Measurements from ENCODE around the gene OR4B1. TPM values are rescaled to one million over a fixed set of nuclear protein-coding genes. Genes with fewer than 3 reads are reported as not detected.
"Not testable (repeated sequence)": the region's sequence is repeated elsewhere in the genome, so short reads cannot be mapped to it uniquely, and the experiment has no call there.

Gene OR4B1
- total RNA-seq, 6 donors from 2014 or later: not detected

DNA sequence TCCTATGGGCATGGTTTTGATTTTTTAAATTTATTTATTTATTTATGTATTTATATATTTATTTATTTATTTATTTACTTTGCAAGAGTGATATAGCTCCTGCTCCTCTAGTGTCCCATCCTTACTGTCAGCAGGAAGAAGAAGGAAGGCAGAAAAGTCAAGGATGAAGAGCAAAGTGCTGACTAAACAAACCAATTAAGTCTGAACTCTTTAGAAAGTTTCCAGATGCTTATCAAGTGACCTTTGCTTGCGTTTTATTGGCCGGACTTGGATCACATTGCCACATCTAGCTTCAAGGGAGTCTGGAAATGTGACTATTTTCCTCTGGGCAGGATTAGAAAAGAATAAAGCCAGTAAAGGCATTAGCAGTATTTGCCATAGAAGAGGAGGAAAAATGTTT, 8.7 kb upstream of the OR4B1 start:
- Histone ChIP-seq H3K9me3 (no peaks in the 10 kb centered on the region), H3K4me3 (no peak overlapping the region), H3K27ac (no peak overlapping the region), H3K36me3 (no peaks in the 10 kb centered on the region), H3K27me3 (no peaks in the 10 kb centered on the region), H3K4me1 (no peaks in the 10 kb centered on the region)
- TF ChIP-seq POLR2A (IDR thresholded peaks at IDR 0.05): no peak
- TF ChIP-seq POLR2AphosphoS5 (IDR thresholded peaks at IDR 0.05): no peak
- no peak for TF ChIP-seq EP300 (IDR thresholded peaks at IDR 0.05)
- TF ChIP-seq, protein P1, sequence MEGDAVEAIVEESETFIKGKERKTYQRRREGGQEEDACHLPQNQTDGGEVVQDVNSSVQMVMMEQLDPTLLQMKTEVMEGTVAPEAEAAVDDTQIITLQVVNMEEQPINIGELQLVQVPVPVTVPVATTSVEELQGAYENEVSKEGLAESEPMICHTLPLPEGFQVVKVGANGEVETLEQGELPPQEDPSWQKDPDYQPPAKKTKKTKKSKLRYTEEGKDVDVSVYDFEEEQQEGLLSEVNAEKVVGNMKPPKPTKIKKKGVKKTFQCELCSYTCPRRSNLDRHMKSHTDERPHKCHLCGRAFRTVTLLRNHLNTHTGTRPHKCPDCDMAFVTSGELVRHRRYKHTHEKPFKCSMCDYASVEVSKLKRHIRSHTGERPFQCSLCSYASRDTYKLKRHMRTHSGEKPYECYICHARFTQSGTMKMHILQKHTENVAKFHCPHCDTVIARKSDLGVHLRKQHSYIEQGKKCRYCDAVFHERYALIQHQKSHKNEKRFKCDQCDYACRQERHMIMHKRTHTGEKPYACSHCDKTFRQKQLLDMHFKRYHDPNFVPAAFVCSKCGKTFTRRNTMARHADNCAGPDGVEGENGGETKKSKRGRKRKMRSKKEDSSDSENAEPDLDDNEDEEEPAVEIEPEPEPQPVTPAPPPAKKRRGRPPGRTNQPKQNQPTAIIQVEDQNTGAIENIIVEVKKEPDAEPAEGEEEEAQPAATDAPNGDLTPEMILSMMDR (IDR thresholded peaks at IDR 0.05): no peak
- ATAC-seq (ENCODE audit: low FRiP score in 2 of 2): no peak
- no peak for DNase-seq
- 81 to 93% methylated on average over 2 of the region's 2 CpGs for WGBS, 2 donors

DNA sequence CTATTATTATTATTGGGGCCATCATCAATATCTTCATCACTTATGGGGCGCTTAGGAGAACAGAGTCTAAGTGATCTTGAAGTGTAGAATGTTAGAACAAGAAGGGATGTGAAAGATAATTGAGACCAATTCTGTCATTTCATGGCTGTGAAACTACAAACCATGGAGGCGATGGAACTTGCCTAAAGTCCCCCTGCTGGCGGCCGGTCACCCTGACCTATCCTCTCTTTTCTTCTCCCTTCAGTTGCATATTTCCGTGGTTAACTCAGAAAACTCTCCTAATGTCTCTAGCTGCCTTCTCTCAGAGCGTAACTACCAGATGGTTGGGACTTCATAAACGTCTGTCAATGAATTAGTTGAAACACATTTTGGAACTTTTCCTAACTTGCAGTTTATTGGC, 6.6 kb upstream of the OR4B1 start:
- H3K4me1 ChIP-seq: no peaks in the 10 kb centered on the region
- no peaks in the 10 kb centered on the region for H3K36me3 ChIP-seq
- WGBS, 2 donors: 24 to 33% methylated on average over 7 of the region's 7 CpGs
- DNase-seq (no peak), ATAC-seq (ENCODE audit: low FRiP score in 2 of 2) (no peak)
- no peak overlapping the region for H3K4me3 ChIP-seq
- H3K27ac ChIP-seq: no peak overlapping the region
- TF ChIP-seq EP300 (IDR thresholded peaks at IDR 0.05) (no peak), POLR2AphosphoS5 (IDR thresholded peaks at IDR 0.05) (no peak), POLR2A (IDR thresholded peaks at IDR 0.05) (no peak)
- H3K27me3 ChIP-seq: no peaks in the 10 kb centered on the region
- H3K9me3 ChIP-seq: no peaks in the 10 kb centered on the region

DNA sequence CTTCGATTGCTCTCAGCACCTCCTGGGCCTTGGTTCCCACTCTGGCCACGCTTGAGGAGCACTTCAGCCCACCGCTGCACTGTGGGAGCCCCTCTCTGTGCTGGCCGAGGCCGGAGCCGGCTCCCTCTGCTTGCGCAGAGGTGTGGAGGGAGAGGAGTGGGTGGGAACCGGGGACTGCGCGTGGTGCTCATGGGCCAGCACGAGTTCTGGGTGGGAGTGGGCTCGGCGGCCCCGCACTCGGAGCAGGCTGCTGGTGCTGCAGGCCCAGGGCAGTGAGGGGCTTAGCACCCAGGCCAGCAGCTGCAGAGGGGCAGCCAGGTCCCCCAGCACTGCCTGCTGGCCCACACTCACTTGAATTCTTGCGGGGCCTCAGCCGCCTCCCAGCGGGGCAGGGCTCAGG, 12.2 kb downstream of the OR4B1 start:
- DNase-seq (peak in 1 of 2 donors; percentile 74), ATAC-seq (ENCODE audit: low FRiP score in 2 of 2) (peak in 1 of 2 donors; percentile 51)
- Histone ChIP-seq H3K36me3 (no peaks in the 10 kb centered on the region), H3K4me1 (no peaks in the 10 kb centered on the region), H3K27ac (no peak overlapping the region), H3K4me3 (no peak overlapping the region), H3K27me3 (no peaks in the 10 kb centered on the region), H3K9me3 (peaks cover 0 to 11% (median 2%) of the 10 kb centered on the region in 4 donors)
- TF ChIP-seq, protein P1 (IDR thresholded peaks at IDR 0.05): no peak
- TF ChIP-seq POLR2A (IDR thresholded peaks at IDR 0.05) (no peak), POLR2AphosphoS5 (IDR thresholded peaks at IDR 0.05) (no peak), EP300 (IDR thresholded peaks at IDR 0.05) (no peak)
- WGBS, 2 donors: 73 to 89% methylated on average over 5 to 9 of the region's 18 CpGs

DNA sequence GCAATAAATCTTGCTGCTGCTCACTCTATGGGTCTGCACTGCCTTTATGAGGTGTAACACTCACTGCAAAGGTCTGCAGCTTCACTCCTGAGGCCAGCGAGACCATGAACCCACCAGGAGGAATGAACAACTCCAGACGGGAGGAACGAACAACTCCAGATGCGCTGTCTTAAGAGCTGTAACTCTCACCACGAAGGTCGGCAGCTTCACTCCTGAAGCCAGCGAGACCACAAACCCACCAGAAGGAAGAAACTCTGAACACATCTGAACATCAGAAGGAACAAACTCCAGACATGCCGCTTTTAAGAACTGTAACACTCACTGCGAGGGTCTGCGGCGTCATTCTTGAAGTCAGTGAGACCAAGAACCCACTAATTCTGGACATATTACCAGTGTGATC, 13.4 kb downstream of the OR4B1 start:
- not testable (repeated sequence) for H3K27me3 ChIP-seq; ATAC-seq (ENCODE audit: low FRiP score in 2 of 2); H3K4me3 ChIP-seq; H3K27ac ChIP-seq; H3K4me1 ChIP-seq; H3K36me3 ChIP-seq; DNase-seq
- WGBS, 2 donors: 91 to 92% methylated on average over 11 of the region's 11 CpGs
- peaks cover 0 to 11% (median 2%) of the 10 kb centered on the region in 4 donors for H3K9me3 ChIP-seq

DNA sequence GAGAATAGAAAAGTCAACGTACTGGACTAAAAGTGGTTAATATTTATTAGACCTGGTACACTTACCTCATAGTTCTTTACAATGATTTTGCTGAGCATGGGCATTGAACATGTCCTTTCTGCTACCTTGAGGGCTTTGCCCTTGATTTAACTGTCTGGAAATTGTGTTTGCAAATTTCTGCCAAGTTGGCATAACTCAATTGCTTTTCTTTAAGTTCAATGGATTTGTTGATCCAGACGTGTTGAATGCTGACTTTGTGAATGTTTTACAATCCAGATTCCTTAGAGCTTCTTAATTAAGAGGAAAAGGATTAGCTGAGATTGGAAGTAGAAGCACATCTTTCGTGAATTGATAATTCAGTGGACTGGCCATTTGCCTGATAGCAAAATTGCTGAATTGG, 21.1 kb downstream of the OR4B1 start:
- no peaks in the 10 kb centered on the region for H3K27me3 ChIP-seq
- no peaks in the 10 kb centered on the region for H3K9me3 ChIP-seq
- no peak for ATAC-seq (ENCODE audit: low FRiP score in 2 of 2)
- TF ChIP-seq EP300 (IDR thresholded peaks at IDR 0.05) (no peak), POLR2AphosphoS5 (IDR thresholded peaks at IDR 0.05) (no peak), POLR2A (IDR thresholded peaks at IDR 0.05) (no peak)
- TF ChIP-seq, protein P1 (IDR thresholded peaks at IDR 0.05): no peak
- H3K27ac ChIP-seq: no peak overlapping the region
- H3K4me1 ChIP-seq: no peaks in the 10 kb centered on the region
- 30 to 37% methylated on average over 3 of the region's 3 CpGs for WGBS, 2 donors
- no peaks in the 10 kb centered on the region for H3K36me3 ChIP-seq
- H3K4me3 ChIP-seq: no peak overlapping the region
- no peak for DNase-seq

DNA sequence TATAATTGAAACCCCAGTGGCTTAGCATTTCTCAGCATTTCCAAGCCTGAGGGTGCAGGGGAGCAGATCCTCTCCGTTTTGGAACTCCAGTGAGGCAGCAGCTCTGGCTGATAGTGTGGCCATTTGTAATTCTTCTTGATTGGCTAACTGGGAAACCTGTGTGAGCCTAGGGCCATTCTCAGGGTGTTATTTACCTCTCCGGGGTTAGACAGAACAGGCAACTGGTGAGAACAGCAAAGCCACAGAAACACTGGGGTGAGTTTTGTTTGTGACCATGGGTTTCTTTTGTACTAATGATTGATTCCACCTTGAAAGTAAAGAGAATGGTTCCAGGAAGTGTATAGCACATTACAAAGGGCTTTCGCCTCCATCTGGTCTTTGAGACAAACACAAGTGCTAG, 25.9 kb downstream of the OR4B1 start:
- Histone ChIP-seq H3K4me3 (no peak overlapping the region), H3K27me3 (no peaks in the 10 kb centered on the region), H3K9me3 (no peaks in the 10 kb centered on the region), H3K36me3 (no peaks in the 10 kb centered on the region), H3K27ac (no peak overlapping the region), H3K4me1 (no peaks in the 10 kb centered on the region)
- ATAC-seq (ENCODE audit: low FRiP score in 2 of 2) (no peak), DNase-seq (no peak)
- WGBS, 2 donors: 63 to 71% methylated on average over 3 of the region's 3 CpGs
- TF ChIP-seq POLR2A (IDR thresholded peaks at IDR 0.05): no peak
- no peak for TF ChIP-seq POLR2AphosphoS5 (IDR thresholded peaks at IDR 0.05)
- TF ChIP-seq, protein P1 (IDR thresholded peaks at IDR 0.05): no peak
- TF ChIP-seq EP300 (IDR thresholded peaks at IDR 0.05): no peak

Data from upper lobe of left lung (tissue), 6 donors.